ENCODE results near the gene DCDC2C.

DNA sequence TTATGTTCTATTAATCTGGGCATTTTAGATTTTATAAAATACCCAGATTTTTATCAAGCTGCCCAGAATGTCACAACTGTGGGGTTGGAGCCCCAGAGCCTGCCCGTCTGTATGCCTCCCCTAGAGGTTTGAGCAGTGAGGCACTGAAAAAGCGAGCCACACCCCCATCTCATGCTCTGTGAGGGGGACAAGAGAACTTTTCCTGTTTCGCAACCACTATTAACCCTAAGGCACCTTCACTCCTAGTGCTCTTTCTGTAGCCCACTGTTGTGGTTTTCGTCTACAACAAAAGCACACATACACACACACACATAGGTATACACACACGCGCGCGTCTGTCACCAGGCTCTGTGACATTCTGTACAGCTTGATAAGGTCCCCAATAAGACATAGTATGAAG lies 38.0 kb downstream of the DCDC2C start:
- TF ChIP-seq POLR2A (IDR thresholded peaks at IDR 0.05; ENCODE audit: extremely low read depth, insufficient read length), result no peak
- TF ChIP-seq, protein P1, sequence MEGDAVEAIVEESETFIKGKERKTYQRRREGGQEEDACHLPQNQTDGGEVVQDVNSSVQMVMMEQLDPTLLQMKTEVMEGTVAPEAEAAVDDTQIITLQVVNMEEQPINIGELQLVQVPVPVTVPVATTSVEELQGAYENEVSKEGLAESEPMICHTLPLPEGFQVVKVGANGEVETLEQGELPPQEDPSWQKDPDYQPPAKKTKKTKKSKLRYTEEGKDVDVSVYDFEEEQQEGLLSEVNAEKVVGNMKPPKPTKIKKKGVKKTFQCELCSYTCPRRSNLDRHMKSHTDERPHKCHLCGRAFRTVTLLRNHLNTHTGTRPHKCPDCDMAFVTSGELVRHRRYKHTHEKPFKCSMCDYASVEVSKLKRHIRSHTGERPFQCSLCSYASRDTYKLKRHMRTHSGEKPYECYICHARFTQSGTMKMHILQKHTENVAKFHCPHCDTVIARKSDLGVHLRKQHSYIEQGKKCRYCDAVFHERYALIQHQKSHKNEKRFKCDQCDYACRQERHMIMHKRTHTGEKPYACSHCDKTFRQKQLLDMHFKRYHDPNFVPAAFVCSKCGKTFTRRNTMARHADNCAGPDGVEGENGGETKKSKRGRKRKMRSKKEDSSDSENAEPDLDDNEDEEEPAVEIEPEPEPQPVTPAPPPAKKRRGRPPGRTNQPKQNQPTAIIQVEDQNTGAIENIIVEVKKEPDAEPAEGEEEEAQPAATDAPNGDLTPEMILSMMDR (IDR thresholded peaks at IDR 0.05; ENCODE audit: low read depth, low read length), result no peak
- no peak for TF ChIP-seq MYC (IDR thresholded peaks at IDR 0.05; ENCODE audit: low read depth, low read length)
- TF ChIP-seq, protein P2, sequence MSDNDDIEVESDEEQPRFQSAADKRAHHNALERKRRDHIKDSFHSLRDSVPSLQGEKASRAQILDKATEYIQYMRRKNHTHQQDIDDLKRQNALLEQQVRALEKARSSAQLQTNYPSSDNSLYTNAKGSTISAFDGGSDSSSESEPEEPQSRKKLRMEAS (IDR thresholded peaks at IDR 0.05; ENCODE audit: low read depth, low read length), result no peak

All from NB4 (cell line).